GM21515 (cell line): Measurements from ENCODE around the gene PKIB.

Experiments
- ATAC-seq: cut with Tn5 transposase; IDR thresholded peaks from one replicate; pipeline ENCODE4 v1.9.1; 2021; ENCODE audit not compliant: unreplicated experiment

Gene PKIB

DNA sequence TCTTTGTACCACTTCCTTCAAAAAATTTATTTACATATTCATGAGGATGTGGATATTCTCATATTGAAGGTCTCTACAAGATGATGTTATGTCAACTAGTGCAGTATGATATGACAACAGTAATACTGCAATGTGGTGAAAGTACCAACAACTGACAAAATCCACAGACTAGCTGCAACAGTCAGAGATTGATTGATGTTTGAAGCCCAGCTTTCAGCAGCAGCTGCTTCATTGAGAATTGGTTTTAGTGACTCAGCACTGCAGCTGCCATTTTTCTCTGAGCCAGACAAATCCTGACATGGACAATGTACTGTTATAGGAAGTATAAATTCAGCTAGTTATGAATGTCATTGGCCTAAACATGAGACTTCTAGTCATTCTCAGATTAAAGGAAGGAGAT is 53.8 kb downstream of the PKIB start:
- ATAC-seq = no peak

DNA sequence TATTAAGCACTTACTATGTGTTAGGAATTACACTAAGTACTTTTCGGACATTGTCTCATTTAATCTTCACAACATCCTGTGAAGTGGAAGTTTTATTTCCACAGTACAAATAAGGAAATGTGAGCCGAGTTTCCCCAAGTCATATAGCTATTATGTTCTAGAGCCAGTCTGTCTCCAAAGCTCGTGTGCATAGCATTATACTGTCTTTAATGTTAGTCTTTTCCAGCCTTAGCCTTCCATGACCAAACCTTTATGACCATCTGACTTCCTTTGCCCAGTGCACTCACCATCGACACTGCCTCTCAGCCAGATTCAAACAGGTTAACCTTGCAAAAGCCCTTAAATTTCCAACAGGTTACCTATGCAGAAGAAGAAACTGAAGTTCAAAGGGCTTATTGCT is 55.7 kb downstream of the PKIB start:
- ATAC-seq = no peak

GRCh38 chr6:122666418-122666817 is 56.2 kb downstream of the PKIB start:
- no peak for ATAC-seq

DNA sequence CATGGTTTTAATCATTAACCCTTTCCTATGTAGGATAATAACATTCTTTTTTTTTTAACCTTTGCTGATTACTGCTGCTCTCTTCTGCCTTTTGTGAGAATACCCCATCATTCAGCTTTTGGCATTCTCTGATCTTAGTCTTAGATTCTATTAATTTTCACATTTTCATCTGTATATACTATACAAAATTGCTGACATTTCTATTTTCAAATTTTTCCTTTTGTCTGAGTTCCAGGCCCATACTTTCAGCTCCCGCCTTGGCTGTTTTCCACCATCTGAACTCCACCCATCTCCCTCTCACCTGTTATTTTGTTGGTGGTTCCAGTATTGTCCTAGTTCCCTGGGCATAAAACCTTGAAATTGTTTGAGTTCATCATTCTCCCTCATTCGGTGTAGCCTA is 59.2 kb downstream of the PKIB start:
- no peak for ATAC-seq

- no peak for ATAC-seq
Observed at GRCh38 chr6:122669868-122670267, 59.7 kb downstream of the PKIB start.

GRCh38 chr6:122671251-122671650 is 61.0 kb downstream of the PKIB start:
- ATAC-seq = no peak

GRCh38 chr6:122673343-122673961 is 63.2 kb downstream of the PKIB start:
- ATAC-seq = no peak

GRCh38 chr6:122676146-122676545 is 65.9 kb downstream of the PKIB start:
- ATAC-seq = no peak

DNA sequence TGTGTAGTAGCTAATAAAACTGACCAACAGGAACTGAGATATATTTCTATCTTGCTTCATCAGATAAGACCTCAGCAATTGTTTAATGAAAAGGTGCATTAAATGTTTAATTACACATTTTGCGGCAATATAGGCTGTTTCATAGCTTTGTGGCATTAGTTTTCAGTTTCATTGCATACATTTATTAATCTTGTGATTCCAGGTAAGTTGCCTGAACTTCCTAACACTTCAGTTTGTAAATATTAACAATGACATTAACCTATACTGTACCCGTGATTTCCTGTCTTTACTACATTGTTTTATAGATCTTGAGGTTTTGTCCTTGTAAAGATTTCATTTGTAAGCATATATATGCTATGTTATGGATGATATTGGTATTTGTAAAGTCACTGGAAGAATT is 66.5 kb downstream of the PKIB start:
- ATAC-seq = no peak

GRCh38 chr6:122677406-122677805 is 67.2 kb downstream of the PKIB start:
- ATAC-seq = no peak

GRCh38 chr6:122678841-122679240 is 68.6 kb downstream of the PKIB start:
- ATAC-seq = no peak

DNA sequence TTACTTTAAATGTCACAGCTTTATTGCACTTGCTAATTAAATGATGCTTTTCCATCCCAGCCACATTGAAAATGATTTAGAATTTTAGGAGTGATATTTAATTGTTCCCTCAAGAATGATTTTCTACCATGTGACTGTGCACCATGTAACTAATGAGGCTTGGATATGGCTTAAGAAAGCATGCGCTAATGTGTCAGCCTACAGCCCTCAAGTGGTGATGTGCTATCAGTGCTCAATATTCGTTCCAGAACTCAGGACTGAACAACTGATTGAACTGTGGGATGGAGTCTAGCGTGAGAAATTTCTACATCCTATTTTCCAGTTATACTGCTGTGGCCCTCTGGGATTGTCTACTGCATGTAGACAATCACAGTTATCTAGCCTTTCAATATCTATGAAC is 71.5 kb downstream of the PKIB start:
- ATAC-seq = no peak

GRCh38 chr6:122683989-122684651 is 73.9 kb downstream of the PKIB start:
- ATAC-seq = no peak

DNA sequence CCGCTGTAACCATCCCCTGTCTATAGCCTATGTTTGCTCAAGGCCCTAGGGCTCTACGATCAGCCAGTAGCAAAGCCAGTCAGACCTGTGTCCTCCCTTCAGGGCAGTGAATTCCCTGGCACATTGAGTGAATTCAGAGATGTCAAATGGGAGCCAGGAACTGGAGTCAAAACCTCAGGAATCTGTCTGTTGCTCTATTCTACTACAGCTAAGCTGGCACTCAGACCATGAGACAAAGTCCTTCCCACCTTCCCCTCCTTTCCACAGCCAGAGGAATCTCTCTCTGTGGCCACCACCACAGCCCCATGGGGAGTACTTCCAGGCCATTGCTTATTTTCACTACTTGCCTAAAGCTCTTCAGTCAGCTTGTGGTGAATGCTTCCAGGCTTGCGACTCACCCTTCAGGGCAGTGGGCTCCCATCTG is 82.0 kb downstream of the PKIB start:
- ATAC-seq = no peak

GRCh38 chr6:122692807-122693580 is 82.8 kb downstream of the PKIB start:
- ATAC-seq = no peak

DNA sequence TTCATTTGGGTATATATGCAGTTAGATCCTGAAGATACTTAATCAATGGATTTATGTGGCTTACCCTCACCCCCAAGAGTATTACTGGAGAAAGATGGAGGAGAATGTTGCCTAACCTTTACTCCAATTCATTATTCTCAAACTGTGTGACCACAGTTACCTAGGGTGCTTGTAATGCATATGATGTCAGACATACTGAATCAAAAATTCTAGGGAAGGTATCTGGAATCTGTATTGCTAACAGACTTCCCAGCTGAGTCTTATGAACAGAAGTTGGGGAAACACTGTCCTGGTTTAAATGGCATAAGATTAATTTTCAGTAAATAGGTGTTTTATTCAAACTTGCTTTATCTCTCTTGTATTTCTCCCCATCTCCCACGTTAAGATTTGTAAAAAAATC is 83.9 kb downstream of the PKIB start:
- no peak for ATAC-seq

DNA sequence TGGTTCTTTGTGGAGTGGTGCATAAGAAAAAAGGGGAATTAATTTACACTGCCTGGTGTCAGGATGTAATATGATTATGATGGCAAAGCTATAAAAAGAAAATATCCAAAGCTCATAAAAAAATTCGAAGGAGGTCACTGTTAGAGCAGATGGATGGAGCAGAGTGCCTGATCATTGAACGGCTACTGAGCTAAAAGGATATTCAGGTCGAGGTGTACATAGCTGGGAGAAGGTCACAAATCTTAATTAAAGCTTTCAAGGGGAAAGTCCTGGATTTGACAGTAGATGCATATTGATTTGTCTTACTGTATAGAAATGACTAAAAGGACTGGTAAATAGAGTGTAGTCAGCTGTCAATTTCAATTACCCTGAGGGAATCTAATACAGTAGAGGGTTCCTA is 84.4 kb downstream of the PKIB start:
- no peak for ATAC-seq

GRCh38 chr6:122695188-122695587 is 85.0 kb downstream of the PKIB start:
- ATAC-seq = no peak

DNA sequence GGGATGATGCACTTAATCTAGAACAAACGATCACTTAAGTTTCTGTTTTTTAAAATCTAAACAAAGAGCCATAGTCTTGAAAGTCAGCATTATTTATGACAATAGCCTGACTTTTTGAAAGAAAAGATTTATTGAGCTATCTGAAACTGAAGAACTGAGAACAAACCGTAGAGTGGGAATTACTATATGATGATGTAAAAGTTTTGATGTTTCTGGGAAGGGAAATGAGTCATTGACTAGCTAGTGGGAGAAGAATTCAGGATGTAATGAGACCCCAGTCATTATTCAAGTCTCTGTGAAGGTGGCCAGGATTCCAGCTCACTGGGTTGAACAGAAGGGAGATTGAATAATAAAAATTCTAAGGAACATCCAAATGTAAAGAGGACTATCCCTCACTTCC is 85.9 kb downstream of the PKIB start:
- no peak for ATAC-seq

DNA sequence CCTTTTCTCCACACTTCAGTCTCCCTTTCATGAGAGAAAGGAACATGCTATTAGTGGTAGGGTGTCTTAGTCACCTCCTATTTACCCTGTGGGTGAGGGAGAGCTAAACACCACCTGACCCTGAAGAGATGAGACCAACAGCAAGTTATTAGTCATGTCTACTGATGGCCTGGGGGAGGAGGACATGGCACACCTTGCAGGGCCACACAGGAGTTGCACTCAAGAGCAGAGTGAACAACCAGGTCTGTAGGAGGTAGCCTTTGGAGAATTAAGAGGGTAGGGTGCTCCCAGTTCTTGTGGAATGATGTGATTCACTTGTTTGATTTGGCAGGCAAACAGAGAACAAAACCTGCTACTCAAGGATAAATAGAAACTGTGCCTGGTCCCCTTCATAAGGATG is 86.6 kb downstream of the PKIB start:
- ATAC-seq = no peak

DNA sequence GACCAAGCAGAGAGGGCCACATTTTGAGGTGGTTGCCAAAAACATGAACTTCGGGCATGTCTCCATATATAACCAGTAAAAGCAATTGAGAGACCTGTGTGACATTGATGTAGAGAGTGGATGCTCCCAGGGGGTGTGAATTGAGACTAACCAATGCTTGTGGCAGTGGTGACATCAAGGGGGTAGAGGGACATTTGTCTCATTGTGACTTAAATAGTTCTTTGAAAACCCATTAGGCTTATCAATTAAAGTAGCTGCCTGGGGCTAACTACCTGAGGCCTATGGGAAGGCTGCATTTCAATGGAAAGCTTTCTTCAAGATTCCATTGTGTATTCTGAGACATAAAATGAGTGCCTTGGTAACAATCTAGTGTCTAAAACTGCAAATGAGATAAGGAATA is 87.3 kb downstream of the PKIB start:
- ATAC-seq = no peak

- ATAC-seq = no peak
Observed at GRCh38 chr6:122701666-122702065, 91.5 kb downstream of the PKIB start.
